ENCODE data around the gene OPCML. TPM values are rescaled to one million over a fixed set of nuclear protein-coding genes. Genes with fewer than 3 reads are reported as not detected.

OPCML gene
- total RNA-seq, 1 donor from 2014 or later: 4.1 TPM

DNA sequence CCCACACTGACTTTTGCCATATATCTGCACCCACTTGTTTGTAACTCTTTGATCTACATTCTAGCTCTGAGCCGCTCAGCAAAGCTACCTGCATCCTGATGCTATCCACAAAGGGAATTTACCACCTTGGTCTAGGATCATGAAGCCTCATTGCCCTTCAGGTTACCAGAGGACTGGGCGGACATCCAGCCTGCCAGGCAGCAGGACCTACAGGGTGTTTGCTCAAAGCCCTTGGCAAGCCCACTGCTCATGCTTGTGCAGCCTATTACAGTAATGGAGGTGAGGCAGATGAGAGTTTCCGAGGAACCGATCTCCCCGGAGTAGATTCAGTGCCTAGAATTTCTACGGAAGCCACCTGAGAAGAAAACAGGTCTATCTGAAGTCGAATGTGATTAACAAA lies 417.2 kb downstream of the OPCML start:
- no peak for DNase-seq (ENCODE audit: low spot score)
- no peak overlapping the region for H3K27ac Mint-ChIP-seq (ENCODE audit: unreplicated experiment)
- no peaks in the 10 kb centered on the region for H3K36me3 Mint-ChIP-seq (ENCODE audit: low read depth, unreplicated experiment)
- H3K27me3 Mint-ChIP-seq (ENCODE audit: unreplicated experiment): no peaks in the 10 kb centered on the region
- TF ChIP-seq, protein P1, sequence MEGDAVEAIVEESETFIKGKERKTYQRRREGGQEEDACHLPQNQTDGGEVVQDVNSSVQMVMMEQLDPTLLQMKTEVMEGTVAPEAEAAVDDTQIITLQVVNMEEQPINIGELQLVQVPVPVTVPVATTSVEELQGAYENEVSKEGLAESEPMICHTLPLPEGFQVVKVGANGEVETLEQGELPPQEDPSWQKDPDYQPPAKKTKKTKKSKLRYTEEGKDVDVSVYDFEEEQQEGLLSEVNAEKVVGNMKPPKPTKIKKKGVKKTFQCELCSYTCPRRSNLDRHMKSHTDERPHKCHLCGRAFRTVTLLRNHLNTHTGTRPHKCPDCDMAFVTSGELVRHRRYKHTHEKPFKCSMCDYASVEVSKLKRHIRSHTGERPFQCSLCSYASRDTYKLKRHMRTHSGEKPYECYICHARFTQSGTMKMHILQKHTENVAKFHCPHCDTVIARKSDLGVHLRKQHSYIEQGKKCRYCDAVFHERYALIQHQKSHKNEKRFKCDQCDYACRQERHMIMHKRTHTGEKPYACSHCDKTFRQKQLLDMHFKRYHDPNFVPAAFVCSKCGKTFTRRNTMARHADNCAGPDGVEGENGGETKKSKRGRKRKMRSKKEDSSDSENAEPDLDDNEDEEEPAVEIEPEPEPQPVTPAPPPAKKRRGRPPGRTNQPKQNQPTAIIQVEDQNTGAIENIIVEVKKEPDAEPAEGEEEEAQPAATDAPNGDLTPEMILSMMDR (IDR thresholded peaks at IDR 0.05; ENCODE audit: unreplicated experiment): no peak
- no peaks in the 10 kb centered on the region for H3K9me3 Mint-ChIP-seq (ENCODE audit: unreplicated experiment)
- H3K4me1 Mint-ChIP-seq (ENCODE audit: unreplicated experiment): no peaks in the 10 kb centered on the region
- no peak overlapping the region for H3K4me3 Mint-ChIP-seq (ENCODE audit: unreplicated experiment)

DNA sequence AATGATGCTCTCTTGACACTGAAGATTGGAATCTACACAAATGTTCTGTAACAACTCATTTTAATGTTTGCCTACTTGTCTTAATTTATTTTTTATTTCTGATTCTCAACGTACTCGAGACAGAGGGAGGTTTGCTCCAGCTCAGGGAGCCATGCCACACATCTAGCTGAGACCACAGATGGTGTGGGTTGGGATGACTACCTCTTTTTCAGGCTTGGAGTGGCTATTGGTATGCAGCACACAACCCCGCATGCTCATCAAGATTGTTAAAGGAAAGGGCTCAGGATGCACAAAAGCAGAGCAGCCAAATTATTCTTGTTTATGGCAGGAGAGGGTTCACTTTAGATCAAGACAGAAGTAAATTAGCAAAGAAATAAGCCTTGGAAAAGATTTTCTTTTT lies 424.5 kb downstream of the OPCML start:
- H3K9me3 Mint-ChIP-seq (ENCODE audit: unreplicated experiment): no peaks in the 10 kb centered on the region
- H3K4me3 Mint-ChIP-seq (ENCODE audit: unreplicated experiment): no peak overlapping the region
- TF ChIP-seq, protein P1 (IDR thresholded peaks at IDR 0.05; ENCODE audit: unreplicated experiment): no peak
- H3K27me3 Mint-ChIP-seq (ENCODE audit: unreplicated experiment): no peaks in the 10 kb centered on the region
- no peaks in the 10 kb centered on the region for H3K36me3 Mint-ChIP-seq (ENCODE audit: low read depth, unreplicated experiment)
- H3K27ac Mint-ChIP-seq (ENCODE audit: unreplicated experiment): no peak overlapping the region
- no peak for DNase-seq (ENCODE audit: low spot score)
- H3K4me1 Mint-ChIP-seq (ENCODE audit: unreplicated experiment): peaks cover 7% of the 10 kb centered on the region

DNA sequence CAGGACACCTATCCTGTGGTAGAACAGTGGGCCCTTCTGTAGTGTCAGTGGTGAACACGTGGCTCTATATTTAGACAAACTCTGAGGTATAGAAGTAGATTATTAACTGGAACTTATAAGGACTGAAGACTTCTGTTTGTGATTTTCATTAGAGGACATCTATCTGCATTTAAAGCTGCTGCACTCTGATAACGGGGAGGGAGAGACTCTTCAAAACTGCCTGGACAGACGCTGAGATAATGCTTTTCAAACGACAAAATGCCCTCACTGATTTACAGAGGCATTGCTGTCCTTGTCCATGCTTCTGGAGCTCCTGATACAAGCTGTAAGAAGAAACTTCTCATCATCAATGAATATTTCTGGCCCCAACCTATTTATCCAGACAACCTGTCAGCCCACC lies 425.2 kb downstream of the OPCML start:
- Mint-ChIP-seq H3K27ac (ENCODE audit: unreplicated experiment) (no peak overlapping the region), H3K9me3 (ENCODE audit: unreplicated experiment) (no peaks in the 10 kb centered on the region)
- TF ChIP-seq, protein P1 (IDR thresholded peaks at IDR 0.05; ENCODE audit: unreplicated experiment): no peak

DNA sequence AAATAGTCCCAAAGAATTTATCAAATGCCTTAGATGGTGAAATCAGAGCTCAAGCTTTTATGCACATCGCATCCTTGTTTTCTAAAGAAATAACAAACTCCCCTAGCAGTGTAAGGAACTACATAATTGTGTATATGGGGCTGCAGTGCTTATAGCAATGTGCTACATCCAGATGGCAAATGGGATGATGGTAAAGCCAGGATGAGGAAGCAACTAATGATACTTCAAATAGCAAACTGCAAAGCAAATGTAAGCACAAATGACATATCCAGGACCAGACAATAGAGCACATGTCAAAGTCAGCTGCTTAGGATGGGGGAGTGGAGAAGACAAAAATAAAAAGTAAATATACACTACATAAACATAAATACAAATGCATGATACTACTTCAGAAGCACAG lies 425.9 kb downstream of the OPCML start:
- no peaks in the 10 kb centered on the region for H3K9me3 Mint-ChIP-seq (ENCODE audit: unreplicated experiment)
- H3K4me1 Mint-ChIP-seq (ENCODE audit: unreplicated experiment): peaks cover 7% of the 10 kb centered on the region
- no peak overlapping the region for H3K4me3 Mint-ChIP-seq (ENCODE audit: unreplicated experiment)
- H3K36me3 Mint-ChIP-seq (ENCODE audit: low read depth, unreplicated experiment): no peaks in the 10 kb centered on the region
- no peak overlapping the region for H3K27ac Mint-ChIP-seq (ENCODE audit: unreplicated experiment)
- TF ChIP-seq, protein P1 (IDR thresholded peaks at IDR 0.05; ENCODE audit: unreplicated experiment): no peak
- no peaks in the 10 kb centered on the region for H3K27me3 Mint-ChIP-seq (ENCODE audit: unreplicated experiment)
- no peak for DNase-seq (ENCODE audit: low spot score)

More for the DNA sequence above, 425.2 kb downstream of the OPCML start:
- no peak overlapping the region for H3K4me3 Mint-ChIP-seq (ENCODE audit: unreplicated experiment)
- DNase-seq (ENCODE audit: low spot score): no peak
- H3K4me1 Mint-ChIP-seq (ENCODE audit: unreplicated experiment): peaks cover 7% of the 10 kb centered on the region
- no peaks in the 10 kb centered on the region for H3K27me3 Mint-ChIP-seq (ENCODE audit: unreplicated experiment)
- no peaks in the 10 kb centered on the region for H3K36me3 Mint-ChIP-seq (ENCODE audit: low read depth, unreplicated experiment)

DNA sequence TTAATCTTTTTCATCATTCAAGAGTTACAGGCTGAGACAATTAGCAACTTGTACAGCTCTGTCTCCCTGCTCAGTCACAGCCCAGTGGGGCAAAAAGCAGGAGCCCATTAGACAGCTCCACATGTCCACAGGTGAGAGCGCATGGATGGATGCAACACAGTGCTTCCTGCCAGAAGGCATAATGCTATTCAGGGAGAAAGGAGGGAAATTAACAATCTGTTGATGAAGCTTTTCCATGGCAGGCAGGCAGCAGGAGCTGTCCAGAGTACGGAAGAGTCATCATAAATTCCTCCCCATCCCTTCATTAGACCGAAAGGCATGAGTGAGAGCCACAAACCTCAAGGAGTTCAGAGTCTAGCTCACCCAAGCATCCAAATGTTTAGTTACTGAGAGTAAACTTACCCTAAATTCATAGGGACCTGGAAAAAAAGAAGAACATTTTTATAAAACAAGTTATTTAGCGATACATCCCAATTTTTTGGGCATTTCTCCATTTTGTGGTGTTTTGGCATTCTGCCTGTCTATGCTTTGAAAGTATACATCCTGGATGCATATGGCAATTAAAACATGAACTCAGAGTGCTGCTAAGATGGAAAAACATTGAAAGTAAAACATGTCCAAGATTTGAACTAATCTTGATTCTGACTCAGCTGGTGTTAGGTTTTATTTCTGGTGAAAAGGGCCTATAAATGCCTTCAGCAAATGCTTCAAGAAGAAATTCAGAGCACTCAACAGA lies 428.1 kb downstream of the OPCML start:
- Mint-ChIP-seq H3K4me3 (ENCODE audit: unreplicated experiment) (no peak overlapping the region), H3K27me3 (ENCODE audit: unreplicated experiment) (no peaks in the 10 kb centered on the region), H3K4me1 (ENCODE audit: unreplicated experiment) (peaks cover 7% of the 10 kb centered on the region), H3K27ac (ENCODE audit: unreplicated experiment) (no peak overlapping the region), H3K36me3 (ENCODE audit: low read depth, unreplicated experiment) (no peaks in the 10 kb centered on the region), H3K9me3 (ENCODE audit: unreplicated experiment) (no peaks in the 10 kb centered on the region)
- TF ChIP-seq, protein P1 (IDR thresholded peaks at IDR 0.05; ENCODE audit: unreplicated experiment): no peak
- no peak for DNase-seq (ENCODE audit: low spot score)
